ENCODE measurements around the gene ARHGEF19. TPM values are rescaled to one million over a fixed set of nuclear protein-coding genes. Genes with fewer than 3 reads are reported as not detected.

ARHGEF19 gene
- total and polyA plus RNA-seq, 2 experiments from 2014 or later, result 21.0 to 24.8 TPM

DNA sequence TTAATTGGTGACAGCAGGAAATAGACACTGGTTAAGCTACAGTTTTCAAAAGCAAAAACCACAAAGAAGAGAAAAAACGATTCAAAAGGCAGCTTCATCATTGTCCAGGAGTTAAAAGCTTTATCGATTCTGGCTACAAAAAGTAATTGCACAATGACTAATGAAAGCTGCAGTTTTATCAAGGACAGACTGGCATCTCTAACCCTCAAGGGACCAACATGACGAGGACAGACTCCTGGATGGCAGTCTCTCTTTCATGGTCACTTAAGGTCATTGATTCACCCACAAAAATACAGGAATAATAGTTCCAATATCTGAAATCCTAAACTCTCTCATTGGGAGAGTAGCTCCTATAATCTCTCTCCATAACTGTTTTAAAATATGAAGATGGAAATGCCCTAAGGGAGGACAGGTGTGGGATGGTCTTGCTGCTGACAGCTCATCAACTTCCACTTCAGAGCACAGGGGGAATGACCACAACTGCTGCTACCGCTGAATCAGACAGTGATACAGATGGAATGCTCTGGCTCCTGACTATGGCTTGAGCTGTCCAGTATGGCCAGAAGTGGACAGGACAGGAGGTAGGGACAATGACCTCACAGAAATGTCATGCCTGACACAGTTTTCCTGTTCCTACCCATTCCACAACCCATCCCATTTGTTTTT lies 41.9 kb upstream of the ARHGEF19 start:
- no peak overlapping the region for H2AFZ ChIP-seq
- no peak for TF ChIP-seq EZH2phosphoT487 (IDR thresholded peaks at IDR 0.05; ENCODE audit: low read depth, severe bottlenecking, unreplicated experiment)
- TF ChIP-seq, protein P1, sequence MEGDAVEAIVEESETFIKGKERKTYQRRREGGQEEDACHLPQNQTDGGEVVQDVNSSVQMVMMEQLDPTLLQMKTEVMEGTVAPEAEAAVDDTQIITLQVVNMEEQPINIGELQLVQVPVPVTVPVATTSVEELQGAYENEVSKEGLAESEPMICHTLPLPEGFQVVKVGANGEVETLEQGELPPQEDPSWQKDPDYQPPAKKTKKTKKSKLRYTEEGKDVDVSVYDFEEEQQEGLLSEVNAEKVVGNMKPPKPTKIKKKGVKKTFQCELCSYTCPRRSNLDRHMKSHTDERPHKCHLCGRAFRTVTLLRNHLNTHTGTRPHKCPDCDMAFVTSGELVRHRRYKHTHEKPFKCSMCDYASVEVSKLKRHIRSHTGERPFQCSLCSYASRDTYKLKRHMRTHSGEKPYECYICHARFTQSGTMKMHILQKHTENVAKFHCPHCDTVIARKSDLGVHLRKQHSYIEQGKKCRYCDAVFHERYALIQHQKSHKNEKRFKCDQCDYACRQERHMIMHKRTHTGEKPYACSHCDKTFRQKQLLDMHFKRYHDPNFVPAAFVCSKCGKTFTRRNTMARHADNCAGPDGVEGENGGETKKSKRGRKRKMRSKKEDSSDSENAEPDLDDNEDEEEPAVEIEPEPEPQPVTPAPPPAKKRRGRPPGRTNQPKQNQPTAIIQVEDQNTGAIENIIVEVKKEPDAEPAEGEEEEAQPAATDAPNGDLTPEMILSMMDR (IDR thresholded peaks at IDR 0.05; ENCODE audit: poor library complexity), result no peak
- TF ChIP-seq EZH2 (IDR thresholded peaks at IDR 0.05; ENCODE audit: borderline replicate concordance), result no peak
- H3K27ac ChIP-seq, result no peak overlapping the region
- no peak overlapping the region for H3K4me3 ChIP-seq
- peaks cover 2% of the 10 kb centered on the region for H3K4me1 ChIP-seq (ENCODE audit: insufficient read depth)
- 88% methylated on average over 4 of the region's 4 CpGs for WGBS (ENCODE audit: low lambda C conversion rate, missing lambda C conversion rate)
- no peaks in the 10 kb centered on the region for H3K9me2 ChIP-seq (replicated peaks; ENCODE audit: insufficient read depth)
- no peak overlapping the region for H3K4me2 ChIP-seq
- DNase-seq (ENCODE audit: low spot score), result no peak
- H4K20me1 ChIP-seq (ENCODE audit: insufficient read depth, poor library complexity, severe bottlenecking), result no peaks in the 10 kb centered on the region
- H3K9me3 ChIP-seq (ENCODE audit: low read depth), result no peaks in the 10 kb centered on the region
- no peaks in the 10 kb centered on the region for H3K27me3 ChIP-seq
- no peaks in the 10 kb centered on the region for H3K36me3 ChIP-seq (replicated peaks; ENCODE audit: insufficient read depth, low read depth)
- H3K79me2 ChIP-seq, result peaks cover 12% of the 10 kb centered on the region

DNA sequence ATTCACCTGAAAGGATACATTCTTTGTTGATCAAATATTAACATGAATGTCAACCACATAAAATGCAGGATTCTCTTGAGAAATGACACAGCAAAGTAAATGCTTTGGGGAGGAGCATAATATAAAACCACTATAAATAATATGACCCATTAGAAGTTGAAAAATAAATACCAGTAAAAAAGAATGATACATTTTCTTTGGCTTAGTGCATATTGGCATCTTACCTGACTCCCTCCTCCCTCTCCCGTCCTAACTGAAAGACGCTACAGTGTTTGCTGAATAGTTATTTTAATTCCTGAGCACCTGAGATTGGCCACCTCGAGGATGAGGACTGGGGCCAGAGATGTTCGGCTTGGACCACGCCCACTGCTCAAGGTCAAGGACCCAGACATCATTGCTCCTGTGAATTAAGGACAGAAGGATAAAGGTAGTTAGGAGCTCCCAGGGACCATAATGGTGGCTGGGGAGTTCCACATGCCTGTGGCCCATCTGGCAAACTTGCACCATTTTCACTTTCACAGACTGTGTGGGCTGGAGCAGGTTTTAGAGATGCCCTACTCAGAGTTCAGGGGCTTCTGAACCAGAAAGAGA lies 41.0 kb upstream of the ARHGEF19 start:
- Histone ChIP-seq H3K9me2 (replicated peaks; ENCODE audit: insufficient read depth) (no peaks in the 10 kb centered on the region), H2AFZ (no peak overlapping the region), H3K27ac (no peak overlapping the region), H3K9me3 (ENCODE audit: low read depth) (no peaks in the 10 kb centered on the region), H3K4me2 (no peak overlapping the region), H3K4me1 (ENCODE audit: insufficient read depth) (peaks cover 10% of the 10 kb centered on the region), H3K36me3 (replicated peaks; ENCODE audit: insufficient read depth, low read depth) (no peaks in the 10 kb centered on the region), H3K79me2 (peaks cover 6% of the 10 kb centered on the region), H3K4me3 (no peak overlapping the region), H4K20me1 (ENCODE audit: insufficient read depth, poor library complexity, severe bottlenecking) (no peaks in the 10 kb centered on the region), H3K27me3 (no peaks in the 10 kb centered on the region)
- 97% methylated on average over 5 of the region's 5 CpGs for WGBS (ENCODE audit: low lambda C conversion rate, missing lambda C conversion rate)
- TF ChIP-seq EZH2phosphoT487 (IDR thresholded peaks at IDR 0.05; ENCODE audit: low read depth, severe bottlenecking, unreplicated experiment) (no peak), EZH2 (IDR thresholded peaks at IDR 0.05; ENCODE audit: borderline replicate concordance) (no peak)
- TF ChIP-seq, protein P1 (IDR thresholded peaks at IDR 0.05; ENCODE audit: poor library complexity), result no peak
- DNase-seq (ENCODE audit: low spot score), result no peak

DNA sequence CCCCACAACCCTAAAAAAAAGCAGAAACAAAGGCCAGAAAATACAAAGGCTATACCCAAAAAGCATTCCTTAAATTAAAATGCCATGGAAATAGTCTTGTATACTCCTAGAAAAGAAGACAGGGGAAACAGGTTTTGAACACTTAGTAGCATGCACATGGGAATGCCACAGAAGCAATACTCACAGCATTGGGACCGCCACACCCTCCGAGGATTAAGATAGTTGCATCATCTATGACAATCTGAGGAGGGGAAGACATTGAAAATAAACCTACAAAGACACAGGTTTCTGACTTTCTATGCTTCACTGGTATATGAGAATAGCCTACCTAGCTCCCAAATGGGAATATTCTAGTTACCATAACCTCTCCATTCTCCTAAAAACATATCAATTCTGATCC lies 40.5 kb upstream of the ARHGEF19 start:
- no peak overlapping the region for H3K4me2 ChIP-seq
- H3K79me2 ChIP-seq, result peaks cover 4% of the 10 kb centered on the region
- H4K20me1 ChIP-seq (ENCODE audit: insufficient read depth, poor library complexity, severe bottlenecking), result no peaks in the 10 kb centered on the region
- H3K9me2 ChIP-seq (replicated peaks; ENCODE audit: insufficient read depth), result no peaks in the 10 kb centered on the region
- H3K9me3 ChIP-seq (ENCODE audit: low read depth), result no peaks in the 10 kb centered on the region
- no peak overlapping the region for H3K4me3 ChIP-seq
- DNase-seq (ENCODE audit: low spot score), result no peak
- WGBS (ENCODE audit: low lambda C conversion rate, missing lambda C conversion rate), result 91% methylated on average over 2 of the region's 2 CpGs
- no peaks in the 10 kb centered on the region for H3K36me3 ChIP-seq (replicated peaks; ENCODE audit: insufficient read depth, low read depth)
- no peaks in the 10 kb centered on the region for H3K27me3 ChIP-seq
- H3K27ac ChIP-seq, result no peak overlapping the region
- H2AFZ ChIP-seq, result no peak overlapping the region
- TF ChIP-seq, protein P1 (IDR thresholded peaks at IDR 0.05; ENCODE audit: poor library complexity), result no peak
- TF ChIP-seq EZH2phosphoT487 (IDR thresholded peaks at IDR 0.05; ENCODE audit: low read depth, severe bottlenecking, unreplicated experiment) (no peak), EZH2 (IDR thresholded peaks at IDR 0.05; ENCODE audit: borderline replicate concordance) (no peak)
- H3K4me1 ChIP-seq (ENCODE audit: insufficient read depth), result peaks cover 16% of the 10 kb centered on the region
